ENCODE data around the gene CTAG2.
"Not testable (repeated sequence)": the region's sequence is repeated elsewhere in the genome, so short reads cannot be mapped to it uniquely, and the experiment has no call there.

Gene CTAG2

DNA sequence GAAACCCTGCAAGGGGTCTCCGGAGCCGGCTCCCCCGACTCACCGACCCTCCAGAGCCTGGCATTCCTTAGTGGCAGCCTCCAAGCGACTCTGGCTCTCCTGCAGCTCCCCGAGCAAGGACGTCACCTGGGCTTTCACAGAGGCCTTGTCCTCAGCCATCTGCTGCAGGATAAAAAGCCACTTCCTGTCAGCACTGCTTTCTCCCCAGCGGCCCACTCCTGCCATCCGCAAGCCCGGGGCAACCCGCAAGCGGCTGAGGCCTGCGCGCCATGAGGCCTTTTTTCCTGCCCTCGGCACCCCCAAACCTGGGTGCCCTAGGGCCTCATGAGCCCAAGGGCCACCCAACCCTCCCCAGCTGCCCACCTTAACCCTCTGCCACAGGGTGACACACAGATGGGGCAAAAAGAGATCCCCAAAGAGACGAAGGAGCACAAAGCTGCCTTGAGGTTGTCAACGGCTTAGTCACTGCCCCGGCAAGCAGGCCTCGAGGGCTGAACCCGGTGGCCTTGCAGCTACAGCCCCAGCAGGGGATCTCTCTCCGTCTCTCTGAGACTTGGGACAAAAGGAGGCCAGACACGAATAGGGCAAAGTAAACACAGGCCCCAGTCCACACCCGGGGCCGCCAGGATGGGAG, 7.5 kb downstream of the CTAG2 start:
- DNase-seq (ENCODE audit: low spot score) = not testable (repeated sequence)

DNA sequence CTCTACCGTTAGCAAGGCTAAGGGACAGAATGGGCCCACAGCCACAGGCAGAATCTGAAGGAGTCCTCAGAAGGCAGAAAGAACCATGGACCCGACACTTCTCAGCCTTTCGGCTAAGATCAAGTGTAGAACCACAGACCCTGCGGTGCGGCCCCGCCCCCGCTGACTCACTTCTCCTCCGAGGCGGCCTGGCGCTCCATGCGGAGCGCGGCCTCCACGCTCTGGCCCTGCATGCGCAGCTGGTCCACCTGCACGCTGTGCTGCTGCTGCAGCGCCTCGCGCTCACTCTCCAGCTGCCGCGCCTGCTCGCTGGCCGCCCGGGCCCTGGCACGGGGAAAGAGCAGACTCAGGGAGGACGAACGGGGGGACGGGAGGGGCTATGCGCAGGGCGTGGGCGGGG, 9.7 kb downstream of the CTAG2 start:
- not testable (repeated sequence) for DNase-seq (ENCODE audit: low spot score)

DNA sequence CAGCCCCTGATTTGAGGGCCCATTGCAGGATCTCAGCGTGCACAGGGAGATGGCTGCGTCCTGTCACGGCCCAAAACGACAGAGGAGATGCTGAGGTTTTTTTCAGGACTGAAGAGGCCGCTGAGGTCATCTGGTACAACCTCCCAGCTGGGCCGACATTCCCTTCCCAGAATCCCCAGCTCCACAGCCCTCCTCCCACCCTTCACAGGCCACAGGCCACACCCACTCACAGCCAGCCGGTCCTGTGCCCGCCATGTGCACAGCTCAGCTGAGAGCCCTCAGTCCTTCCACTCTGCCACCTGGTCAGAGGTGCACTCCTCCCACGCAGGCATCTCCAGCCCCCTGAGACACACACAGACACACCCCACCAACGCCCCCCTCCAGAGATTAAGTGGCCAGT, 11.6 kb downstream of the CTAG2 start:
- DNase-seq (ENCODE audit: low spot score) = not testable (repeated sequence)

DNA sequence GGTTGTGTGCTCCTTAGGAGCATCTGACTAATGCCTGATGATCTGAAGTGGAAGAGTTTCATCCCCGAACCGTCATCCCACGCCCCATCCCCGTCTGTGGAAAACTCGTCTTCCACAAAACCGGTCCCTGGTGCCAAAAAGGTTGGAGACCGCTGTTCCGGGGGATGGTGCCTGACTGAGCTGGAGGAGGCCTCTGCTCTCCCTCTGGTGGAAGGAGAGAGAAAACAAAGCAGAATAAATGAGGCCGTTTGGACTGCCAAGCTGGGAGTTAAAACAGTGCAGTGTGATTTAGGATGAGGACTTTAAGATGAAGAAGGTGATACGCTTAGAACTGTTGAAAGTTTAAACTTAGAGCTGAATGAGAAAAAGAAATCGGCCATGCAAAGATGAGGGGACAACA, 19.7 kb downstream of the CTAG2 start:
- not testable (repeated sequence) for DNase-seq (ENCODE audit: low spot score)

DNA sequence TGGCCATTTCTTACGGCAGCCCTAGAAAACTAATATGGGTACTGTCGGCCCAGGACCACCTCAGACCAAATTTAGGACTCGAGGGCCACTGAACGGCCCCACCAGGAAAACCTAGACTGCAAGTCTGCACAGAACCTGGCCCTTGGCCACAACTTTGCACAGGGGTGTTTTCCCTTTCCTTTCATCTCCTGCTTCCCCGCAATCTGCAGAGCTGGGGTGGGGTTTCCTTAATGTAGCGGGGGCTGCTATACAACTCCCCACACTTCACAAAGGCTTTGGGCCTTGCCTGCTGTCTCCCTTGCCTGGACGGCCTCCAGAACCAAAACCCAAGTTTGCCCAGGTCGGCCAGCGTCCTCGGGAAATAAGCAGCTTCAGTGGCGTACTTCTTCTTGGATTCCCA, 22.4 kb downstream of the CTAG2 start:
- not testable (repeated sequence) for DNase-seq (ENCODE audit: low spot score)

DNA sequence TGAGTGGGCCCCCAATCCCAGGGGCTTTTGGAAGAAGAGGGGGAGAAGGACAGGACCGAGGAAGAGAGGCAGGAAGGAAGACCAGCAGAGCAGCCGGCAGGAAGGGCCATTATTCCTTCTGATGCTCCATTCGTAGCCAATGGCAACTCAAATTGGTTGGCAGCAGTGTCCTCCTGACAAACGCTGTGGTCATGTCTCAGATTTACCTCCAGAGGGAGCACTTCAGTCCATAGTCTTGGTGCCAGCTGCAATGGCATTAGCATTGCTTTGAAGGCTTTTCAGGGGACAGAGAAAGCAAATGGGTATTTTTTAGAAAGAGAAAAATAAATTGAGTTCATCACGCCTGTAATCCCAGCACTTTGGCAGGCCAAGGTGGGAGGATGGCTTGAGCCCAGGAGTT, 24.4 kb downstream of the CTAG2 start:
- DNase-seq (ENCODE audit: low spot score) = not testable (repeated sequence)

DNA sequence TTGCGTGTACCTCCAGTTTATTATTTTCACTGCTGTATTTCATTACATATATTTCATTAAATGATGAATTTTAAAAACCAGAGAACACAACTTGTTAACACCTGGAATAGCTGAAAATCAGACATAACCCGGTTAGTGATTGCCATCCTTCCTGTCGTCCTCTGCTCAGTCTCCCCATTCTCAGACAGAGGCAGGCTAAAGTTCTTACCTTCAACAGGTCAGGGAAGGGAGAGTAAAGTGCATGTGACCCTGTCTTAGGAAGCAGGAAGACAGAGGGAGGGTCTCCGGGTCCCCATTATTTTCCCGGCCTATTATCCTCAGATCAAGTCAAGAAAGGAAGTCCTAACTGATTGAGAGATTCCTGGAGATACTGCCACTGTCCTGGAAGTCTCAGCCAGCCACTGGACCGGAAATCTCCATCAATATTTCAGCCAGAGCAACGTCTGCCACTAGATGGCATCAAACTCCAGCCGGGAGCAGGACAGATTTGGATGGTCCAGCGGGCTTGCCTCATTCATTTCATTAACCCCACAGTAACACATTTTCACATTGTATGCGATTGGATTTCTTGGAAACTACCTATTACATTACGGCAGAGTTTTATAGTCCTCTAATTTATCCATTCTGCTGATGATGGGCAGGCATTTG, 32.5 kb downstream of the CTAG2 start:
- DNase-seq (ENCODE audit: low spot score) = not testable (repeated sequence)

DNA sequence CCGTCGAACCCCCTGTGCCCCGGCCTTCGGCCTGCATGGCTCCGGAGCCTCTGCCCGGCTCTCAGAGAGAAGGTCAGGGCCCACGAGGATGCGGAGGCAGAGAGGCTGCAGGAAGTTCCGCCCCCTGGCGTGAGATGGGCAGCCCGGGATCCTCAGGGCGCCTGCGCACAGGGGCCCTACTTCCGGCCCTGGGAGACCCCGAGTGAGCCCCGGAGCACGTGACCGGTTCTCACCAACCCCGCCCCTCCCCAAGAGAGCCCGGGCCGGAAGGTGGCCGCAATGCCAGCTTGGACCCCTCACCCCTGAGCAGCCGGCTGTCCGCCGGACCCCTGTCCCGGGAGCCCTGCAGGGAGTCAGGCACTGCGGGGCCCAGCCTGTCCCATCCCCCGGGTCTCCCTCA, 34.2 kb downstream of the CTAG2 start, which contains the start of gene CTAG1B:
TSS of gene CTAG1B (minus strand) at position 101 of the 400 bp plus-strand sequence. CDS start at position 37, 64 bp downstream.
- DNase-seq (ENCODE audit: low spot score) = not testable (repeated sequence)

DNA sequence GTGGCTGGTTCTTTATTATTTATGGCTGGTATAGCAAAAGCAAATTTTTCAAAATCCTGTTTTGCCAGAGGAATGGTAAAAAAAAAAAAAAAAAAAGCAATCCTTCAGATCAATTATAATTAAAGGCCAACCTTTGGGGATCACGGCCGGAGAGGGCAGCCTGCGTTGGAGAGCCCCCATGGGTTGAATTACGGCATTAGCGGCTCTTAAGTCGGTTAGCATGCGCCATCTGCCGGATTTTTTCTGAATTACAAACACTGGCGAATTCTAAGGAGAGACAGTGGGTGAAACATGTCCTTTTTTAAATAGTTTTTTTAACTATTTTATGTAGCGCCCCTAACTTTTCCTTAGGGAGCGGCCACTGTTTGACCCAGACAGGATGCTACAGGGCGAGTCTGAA, 39.8 kb downstream of the CTAG2 start:
- DNase-seq (ENCODE audit: low spot score) = not testable (repeated sequence)

DNA sequence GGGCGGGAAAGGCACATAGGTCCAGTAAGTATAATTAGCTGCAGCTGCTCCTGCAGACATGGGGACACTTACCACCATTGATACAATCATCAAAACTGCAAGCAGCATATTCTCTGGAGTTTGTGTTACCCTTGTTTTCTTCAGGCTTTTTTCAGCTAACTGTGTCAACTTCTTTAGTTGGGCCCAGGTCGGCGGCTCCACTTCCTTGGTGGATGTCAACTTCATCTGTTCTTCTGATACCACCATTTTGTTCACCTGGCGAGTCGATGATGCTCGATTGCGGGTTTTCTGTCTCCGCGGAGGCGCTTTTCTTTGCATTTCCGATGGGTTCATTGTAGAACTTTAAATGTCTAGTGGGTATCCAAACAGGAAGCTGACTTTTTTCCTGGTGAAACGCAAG, 42.2 kb downstream of the CTAG2 start:
- not testable (repeated sequence) for DNase-seq (ENCODE audit: low spot score)

DNA sequence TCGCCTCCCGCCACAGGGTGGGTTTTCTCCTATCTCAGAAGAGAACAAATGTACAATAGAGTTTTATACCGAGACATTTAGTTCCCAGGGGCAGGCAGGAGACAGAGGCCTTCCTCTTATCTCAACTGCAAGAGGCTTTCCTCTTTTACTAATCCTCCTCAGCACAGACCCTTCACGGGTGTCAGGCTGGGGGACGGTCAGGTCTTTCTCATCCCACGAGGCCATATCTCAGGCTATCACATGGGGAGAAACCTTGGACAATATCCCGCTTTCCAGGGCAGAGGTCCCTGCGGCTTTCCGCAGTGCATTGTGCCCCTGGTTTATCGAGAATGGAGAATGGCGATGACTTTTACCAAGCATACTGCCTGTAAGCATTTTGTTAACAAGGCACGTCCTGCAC, 44.6 kb downstream of the CTAG2 start:
- DNase-seq (ENCODE audit: low spot score) = not testable (repeated sequence)

DNA sequence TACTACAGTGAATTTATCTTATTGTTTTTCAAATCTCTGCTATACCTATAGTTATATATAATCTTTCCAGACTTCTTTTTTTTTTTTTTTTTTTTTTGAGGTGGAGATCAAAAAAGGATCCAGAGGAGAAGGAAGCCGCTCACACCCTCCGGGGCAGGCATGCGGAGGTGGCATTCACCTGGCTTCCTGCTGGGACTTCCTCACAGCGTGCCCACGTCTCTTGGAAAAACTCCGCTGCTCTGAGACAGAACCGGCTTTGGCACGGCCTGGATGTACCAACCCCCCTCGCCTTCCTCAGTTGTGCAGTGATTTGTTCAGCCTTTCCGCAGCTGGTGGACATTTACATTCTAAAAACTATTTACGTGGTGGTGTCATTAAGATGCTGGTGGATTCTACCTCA, 45.4 kb downstream of the CTAG2 start:
- DNase-seq (ENCODE audit: low spot score) = not testable (repeated sequence)

DNA sequence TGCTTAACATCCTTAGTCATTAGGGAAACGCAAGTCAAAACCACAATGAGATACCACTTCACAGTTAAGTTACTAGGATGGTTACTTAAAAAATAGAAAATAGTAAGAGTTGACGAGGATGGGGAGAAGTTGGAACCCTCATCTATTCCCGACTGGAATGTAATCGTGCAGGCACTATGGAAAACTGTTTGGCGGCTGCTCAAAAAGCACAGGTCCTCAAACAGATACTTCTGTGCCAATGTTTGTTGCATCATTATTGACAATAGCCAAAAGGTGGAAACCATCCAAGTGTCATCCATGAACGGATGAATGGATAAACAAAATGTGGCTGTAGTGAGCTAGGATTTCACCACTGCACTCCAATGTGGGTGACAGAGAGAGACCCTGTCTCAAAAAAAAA, 46.0 kb downstream of the CTAG2 start:
- DNase-seq (ENCODE audit: low spot score) = no peak

DNA sequence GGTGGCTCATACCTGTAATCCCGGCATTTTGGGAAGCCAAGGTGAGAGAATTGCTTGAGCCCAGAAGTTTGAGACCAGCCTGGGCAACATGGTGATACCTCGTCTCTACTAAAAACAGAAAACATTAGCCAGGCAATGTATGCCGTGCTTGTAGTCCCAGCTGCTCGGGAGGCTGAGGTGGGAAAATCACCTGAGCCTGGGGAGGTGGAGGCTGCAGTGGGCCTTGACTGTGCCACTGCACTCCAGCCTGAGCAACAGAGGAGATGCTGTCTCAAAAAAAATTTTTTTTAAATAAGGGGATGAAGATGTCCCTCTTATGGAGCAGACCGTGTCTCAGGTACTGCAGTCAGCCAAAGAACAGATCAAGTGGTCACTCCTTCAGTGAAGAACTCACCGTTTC, 47.8 kb downstream of the CTAG2 start:
- DNase-seq (ENCODE audit: low spot score) = no peak

DNA sequence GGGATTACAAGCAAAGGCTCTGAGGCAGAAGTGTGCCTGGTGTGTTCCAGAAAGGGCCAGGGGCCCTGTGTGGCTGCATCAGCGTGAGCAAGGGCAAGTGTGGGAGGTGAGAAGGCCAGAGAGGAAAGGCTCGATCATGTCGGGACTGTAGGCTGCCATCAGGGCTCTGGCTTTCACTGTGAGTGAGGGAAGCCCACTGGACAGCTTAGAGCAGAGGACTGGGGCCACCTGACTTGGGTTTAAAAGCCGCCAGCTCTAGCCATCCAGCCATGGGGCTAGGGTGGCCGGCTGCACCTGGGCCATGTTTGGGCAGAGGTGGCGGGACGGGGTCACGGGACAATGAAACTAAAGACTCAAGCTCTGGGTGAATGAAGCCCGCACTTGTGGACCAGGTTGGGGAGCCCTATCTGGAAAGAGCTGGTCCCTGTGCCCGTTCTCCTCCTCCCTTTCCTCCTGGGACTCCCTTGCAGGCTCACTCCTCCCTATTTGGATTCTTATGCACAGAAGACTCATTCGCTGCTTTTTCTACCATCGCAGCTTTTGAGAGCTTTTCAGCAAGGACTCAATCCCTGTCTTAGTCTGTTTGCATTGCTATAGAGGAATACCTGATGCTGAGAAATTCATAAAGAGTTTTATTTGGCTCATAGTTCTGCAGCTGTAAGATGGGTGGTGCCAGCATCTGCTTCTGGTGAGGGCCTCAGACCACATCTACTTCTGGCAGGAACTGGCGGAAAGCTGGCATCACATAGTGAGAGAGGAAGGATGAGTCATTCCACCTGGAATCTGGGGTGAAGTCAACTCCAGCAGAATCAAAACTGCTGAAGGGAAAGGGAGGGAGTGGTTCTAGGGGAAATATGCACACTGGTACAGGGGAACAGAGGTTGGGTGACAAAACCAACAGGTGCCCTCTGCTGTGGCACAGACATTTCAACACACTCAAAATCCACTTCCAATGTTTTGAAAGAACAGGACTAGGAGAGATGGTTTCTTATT, 49.6 kb downstream of the CTAG2 start:
- peak; percentile 43 for DNase-seq (ENCODE audit: low spot score)

DNA sequence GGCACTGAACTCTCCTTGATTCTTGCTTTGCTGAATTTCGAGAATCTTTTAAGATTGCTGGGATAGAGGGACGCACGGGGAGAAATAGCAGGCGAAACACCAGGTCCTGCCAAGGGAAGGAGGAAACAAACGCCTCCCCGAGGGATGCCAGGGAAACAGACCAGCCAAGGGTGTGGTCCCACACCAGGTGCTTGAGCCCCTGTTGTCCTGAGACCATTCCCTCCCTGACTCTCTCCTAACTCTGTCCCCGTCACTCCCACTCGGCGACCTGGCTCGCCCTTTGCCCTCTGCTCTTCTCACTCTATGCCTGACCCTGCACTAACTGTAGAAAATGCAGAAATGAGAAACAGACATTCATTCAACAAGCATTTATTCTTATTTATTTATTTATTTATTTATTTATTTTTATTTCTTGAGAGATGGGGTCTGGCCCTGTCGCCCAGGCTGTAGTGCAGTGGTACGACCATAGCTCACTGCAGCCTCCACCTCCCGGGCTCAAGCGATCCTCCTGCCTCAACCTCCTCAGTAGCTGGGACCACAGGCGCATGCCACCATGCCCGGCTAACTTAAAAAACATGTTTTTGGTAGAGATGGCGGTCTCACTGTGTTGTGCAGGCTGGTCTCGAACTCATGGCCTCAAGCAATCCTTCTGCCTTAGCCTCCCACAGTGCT, 50.5 kb downstream of the CTAG2 start:
- DNase-seq (ENCODE audit: low spot score) = no peak

DNA sequence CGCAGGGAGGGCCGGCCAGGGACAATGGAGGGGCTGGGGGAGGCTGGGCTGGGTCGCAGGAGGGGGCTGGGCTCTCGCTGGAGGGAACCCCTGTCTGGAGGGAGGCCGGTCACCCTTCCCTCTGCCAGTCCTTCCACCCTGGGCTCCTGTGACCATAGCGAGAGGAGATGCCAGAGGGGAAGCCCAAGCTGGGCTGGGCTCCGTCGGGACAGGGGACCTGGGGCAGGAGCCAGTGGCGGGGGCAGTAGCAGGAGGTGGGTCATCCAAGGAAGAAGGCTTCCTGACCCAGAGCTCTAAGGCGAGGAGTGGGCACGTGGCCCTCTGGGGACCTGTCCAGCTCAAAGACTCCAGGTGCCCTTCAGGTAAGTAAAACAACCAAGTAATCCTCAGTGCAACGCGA, 51.2 kb downstream of the CTAG2 start:
- no peak for DNase-seq (ENCODE audit: low spot score)
